Fibroblast of the conjunctiva (primary cell): ENCODE results near the gene POLR1A.

Experiments
- DNase-seq: peaks from one replicate; pipeline ENCODE4 v3.0.0-alpha.2; 2010; ENCODE audit warnings: low read depth

The POLR1A gene

DNA sequence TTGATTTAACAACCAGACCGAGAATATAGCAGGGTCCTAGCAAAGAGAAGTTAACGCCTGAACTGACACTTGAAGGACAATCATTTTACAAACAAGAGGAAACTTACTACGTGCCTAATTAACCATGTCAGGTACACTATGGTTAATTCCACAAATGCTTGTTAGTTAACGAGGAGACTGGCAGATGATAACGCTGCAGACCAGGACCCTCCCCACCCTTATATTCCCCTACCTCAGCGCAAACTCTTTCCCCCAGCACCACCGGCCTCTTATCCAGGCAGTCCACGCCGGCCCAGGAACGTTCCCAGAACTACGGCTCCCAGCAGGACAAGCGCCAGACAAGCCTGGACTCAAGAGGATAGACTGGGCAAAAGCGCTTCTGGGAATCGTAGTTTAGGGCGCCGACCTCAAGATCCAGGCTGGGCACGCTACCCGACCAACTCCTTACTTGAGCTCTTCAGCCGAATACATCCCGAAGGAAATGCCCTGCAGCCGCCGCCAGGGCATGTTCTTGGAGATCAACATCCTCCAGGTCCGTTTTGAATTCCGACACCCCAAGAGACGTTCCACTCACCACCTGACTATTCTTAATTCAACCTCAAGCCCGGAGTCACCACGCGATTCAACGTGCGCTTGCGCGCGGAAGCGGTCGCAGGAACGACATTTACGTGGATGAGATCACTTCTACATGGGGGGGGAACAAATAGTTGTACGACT is at the start of gene POLR1A:
Gene POLR1A, minus strand, starts transcription at position 635 of the 717 bp plus-strand sequence. Its CDS starts 110 bp downstream, at position 525.
- DNase-seq: peak; percentile 90

- no peak for DNase-seq
These were observed 44.8 kb upstream of the POLR1A start for GRCh38 chr2:86150502-86150901.

- no peak for DNase-seq
These were observed 42.1 kb upstream of the POLR1A start for GRCh38 chr2:86147793-86148192.

DNA sequence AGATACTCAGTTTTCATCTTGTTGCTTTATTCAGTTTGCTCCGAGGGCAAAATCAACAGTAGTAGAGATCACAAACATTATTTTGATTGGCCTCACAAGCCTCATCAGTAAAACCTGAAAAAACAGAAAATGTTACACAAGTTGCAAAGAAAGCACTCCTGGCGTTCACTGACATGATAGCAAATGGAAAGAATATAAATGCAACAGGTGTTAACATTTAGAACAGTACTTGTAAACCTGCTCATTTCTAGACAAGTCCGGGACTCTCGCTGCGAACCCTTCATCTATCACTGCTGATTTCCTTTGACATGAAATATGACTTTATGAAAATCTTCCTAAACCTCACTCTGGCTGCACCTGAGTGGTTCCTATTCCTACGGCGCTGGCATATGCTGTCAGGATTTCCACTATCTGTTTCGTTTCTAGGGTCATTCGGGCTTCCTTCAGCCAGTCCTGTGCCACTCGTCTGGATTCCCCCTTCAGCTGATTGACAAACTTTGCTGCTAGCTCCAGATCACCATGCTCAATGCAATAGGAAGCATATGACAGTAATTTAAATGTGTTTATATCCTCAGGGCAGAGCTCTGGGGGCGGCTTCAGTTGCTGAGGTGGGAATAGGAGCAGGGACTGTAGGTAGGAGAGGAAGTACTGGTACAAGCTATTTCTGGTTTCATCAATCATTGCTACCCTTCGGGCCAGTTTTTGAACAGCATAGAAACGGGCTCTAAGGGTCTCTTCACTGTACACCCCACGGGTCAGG is 38.4 kb upstream of the POLR1A start:
- no peak for DNase-seq

DNA sequence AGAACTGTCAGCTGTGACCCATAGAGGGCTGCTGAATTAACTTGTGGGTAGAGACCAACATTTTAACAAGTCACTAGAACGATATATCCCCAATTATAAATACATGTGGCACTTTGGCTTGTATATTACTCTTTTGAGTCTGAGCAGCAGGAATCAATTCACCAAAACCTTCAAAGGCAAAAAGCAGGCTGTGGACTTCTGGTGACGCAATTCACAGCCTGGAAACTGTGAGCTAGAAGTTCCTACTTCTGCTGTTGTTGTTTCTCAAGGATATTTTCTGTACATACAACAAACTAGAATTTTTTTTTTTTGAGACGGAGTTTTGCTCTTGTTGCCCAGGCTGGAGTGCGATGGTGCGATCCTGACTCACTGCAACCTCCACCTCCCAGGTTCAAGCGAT is 37.6 kb upstream of the POLR1A start:
- no peak for DNase-seq

GRCh38 chr2:86142436-86143257 is 37.0 kb upstream of the POLR1A start:
- DNase-seq: no peak

- no peak for DNase-seq
These were observed 35.3 kb upstream of the POLR1A start for GRCh38 chr2:86140969-86141392.

GRCh38 chr2:86139981-86140380 is 34.3 kb upstream of the POLR1A start:
- DNase-seq: no peak

- no peak for DNase-seq
These were observed 33.3 kb upstream of the POLR1A start for GRCh38 chr2:86138736-86139625.

GRCh38 chr2:86136141-86136540 is 30.5 kb upstream of the POLR1A start:
- no peak for DNase-seq

- DNase-seq: no peak
These were observed 30.0 kb upstream of the POLR1A start for GRCh38 chr2:86135653-86136052.

DNA sequence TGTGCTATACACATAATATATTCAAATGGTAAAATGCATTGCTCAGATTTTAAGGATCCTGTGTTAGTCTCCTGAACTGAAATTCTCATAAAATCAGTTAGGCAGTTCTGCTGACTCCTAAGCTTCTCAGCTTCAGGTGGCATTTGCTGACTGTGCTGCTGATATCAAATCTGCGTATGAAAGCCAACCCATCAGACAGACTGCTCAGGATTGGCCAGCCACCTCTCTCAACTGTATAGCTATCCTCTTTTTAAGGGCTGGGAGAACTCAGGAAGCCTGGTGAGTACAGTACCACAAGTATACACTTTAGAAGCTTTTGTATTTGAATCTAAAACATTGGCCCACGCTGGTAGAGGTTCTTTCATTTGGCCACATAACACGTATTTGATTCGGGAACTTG is 29.0 kb upstream of the POLR1A start:
- DNase-seq: no peak

GRCh38 chr2:86124683-86125082 is 19.0 kb upstream of the POLR1A start:
- DNase-seq: no peak

- no peak for DNase-seq
These were observed 17.7 kb upstream of the POLR1A start for GRCh38 chr2:86123328-86123925.

GRCh38 chr2:86118130-86118529 is 12.4 kb upstream of the POLR1A start:
- no peak for DNase-seq

DNA sequence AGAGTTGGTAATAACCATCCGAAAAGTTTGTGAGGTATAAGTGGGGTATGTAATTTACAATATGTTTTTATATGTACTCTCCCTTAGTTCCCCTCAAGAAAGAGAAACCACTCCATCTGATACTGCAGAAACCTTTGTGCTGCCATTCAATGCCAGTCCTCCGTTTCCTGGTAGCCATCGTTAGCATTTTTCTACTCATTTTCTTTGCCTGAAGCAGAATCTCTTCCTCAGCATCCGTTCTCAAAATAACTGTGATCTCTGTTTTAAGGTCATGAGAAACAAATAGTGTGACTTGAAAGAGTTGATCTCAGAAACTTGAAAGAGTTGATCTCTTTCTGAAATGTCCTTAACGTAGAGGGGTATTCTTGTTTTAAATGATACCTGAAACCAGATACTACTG is 1.3 kb upstream of the POLR1A start:
- DNase-seq: no peak

DNA sequence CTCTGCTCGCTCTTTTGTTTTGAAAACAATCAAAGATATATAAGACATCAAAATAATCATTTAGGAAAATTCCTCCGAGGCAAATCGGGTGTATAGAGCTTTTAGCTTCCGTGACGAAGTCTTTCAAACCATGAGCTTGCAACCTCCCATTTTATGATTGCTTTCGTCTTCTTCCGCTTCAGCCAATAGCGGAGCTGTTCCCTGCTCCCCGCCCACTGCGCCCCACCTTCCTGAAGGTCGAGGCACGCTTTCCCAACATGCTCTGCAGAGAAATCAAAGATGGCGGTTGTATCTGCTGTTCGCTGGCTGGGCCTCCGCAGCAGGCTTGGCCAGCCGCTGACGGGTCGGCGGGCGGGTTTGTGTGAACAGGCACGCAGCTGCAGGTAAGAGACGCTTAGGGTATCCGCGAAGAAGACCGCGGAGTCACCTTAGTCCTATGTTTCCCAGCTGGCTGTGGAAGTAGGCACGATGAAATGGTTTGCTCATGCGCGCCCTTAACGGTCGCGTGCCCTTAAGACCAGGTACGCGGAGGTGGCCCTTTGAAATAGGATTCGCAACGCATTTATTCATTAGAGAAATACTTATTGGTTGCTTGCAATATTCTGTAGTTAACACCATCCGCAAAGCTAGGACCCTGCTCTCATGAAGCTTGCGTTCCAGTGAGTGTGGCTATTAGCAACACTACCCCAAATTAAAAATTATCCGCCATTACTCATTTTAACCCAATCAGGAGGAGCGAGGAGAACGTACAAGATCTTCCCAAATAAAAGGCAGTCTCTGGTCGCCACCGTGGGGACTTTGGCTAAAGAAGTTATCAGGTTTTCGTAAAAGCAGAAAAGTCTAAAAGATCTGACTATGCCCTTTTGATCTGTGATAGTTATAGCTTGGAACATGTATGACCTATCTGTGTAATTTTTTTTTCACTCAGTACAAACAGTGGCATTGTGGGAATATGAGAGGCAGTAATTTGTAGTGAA is 571 bp upstream of the POLR1A start, which contains the start of gene PTCD3:
Gene PTCD3, plus strand, starts transcription at position 267 of the 977 bp plus-strand sequence. Its CDS starts 13 bp downstream, at position 280.
- peak; percentile 90 for DNase-seq

- DNase-seq: no peak
These were observed 3.5 kb downstream of the POLR1A start for GRCh38 chr2:86102157-86102556.

DNA sequence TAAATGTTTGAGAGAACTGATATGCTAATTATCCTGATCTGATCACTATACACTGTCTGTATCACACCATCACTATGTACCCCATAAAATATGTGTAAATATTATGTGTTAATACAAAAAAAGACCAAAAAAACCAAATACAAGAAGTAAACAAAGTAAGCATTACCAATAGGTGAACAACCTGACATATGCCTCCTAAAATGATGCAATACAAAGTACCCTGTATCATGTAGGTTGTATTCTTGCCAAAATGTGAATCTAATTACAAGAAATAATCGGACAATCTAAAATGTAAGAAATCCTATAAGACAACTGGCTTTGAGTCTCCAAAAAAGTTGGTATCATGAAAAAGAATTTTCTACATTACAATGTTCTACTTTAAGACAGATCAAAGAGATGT is 7.8 kb downstream of the POLR1A start:
- DNase-seq: no peak
